ENCODE measurements around the gene CAPN15.

Gene CAPN15

GRCh38 chr16:575354-576196 is 48.1 kb downstream of the CAPN15 start:
- DNase-seq (ENCODE audit: low read depth) = no peak
- H3K4me3 ChIP-seq (ENCODE audit: low read depth, low read length) = no peak overlapping the region
- TF ChIP-seq, protein P1, sequence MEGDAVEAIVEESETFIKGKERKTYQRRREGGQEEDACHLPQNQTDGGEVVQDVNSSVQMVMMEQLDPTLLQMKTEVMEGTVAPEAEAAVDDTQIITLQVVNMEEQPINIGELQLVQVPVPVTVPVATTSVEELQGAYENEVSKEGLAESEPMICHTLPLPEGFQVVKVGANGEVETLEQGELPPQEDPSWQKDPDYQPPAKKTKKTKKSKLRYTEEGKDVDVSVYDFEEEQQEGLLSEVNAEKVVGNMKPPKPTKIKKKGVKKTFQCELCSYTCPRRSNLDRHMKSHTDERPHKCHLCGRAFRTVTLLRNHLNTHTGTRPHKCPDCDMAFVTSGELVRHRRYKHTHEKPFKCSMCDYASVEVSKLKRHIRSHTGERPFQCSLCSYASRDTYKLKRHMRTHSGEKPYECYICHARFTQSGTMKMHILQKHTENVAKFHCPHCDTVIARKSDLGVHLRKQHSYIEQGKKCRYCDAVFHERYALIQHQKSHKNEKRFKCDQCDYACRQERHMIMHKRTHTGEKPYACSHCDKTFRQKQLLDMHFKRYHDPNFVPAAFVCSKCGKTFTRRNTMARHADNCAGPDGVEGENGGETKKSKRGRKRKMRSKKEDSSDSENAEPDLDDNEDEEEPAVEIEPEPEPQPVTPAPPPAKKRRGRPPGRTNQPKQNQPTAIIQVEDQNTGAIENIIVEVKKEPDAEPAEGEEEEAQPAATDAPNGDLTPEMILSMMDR (IDR thresholded peaks at IDR 0.05; ENCODE audit: low read depth, low read length, missing control alignments) = no peak
- in situ Hi-C loops (cut with HindIII; ENCODE audit: low sequenced_read_pairs) = no loop called here

DNA sequence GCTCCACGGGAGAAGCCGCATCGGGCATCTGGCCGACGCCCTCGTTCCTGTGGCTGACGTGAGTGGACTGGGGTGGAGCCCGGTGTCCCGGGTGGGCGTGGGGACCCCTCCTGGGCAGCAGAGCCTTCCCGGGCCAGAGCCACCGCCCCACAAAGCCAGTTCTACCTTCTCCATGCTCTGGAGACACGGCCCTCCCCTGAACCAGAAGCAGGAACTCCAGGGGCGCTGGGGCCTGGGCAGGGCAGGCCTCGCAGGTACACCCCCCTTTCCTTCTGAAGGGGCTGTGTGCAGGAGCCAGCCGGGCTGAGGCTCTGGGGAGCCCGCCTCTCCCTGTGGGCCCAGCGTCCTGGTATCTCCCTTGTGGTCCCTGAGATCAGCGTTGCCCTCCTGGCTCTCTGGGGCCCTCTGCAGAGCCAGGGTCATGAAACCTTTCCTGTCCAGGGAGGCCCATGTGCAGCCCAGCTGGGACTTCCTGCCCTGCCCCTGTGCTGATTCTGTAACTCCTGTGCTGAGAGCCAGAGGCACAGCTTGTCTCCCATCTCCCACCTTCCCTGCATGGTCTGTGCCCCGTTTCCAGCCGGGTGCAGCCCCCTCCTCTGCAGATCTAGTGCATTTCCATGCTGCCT is 48.8 kb downstream of the CAPN15 start:
- no peak overlapping the region for H3K4me3 ChIP-seq (ENCODE audit: low read depth, low read length)
- TF ChIP-seq, protein P1 (IDR thresholded peaks at IDR 0.05; ENCODE audit: low read depth, low read length, missing control alignments) = no peak
- in situ Hi-C loops (cut with HindIII; ENCODE audit: low sequenced_read_pairs) = no loop called here
- DNase-seq (ENCODE audit: low read depth) = no peak

GRCh38 chr16:576823-577201 is 49.3 kb downstream of the CAPN15 start:
- H3K4me3 ChIP-seq (ENCODE audit: low read depth, low read length) = no peak overlapping the region
- DNase-seq (ENCODE audit: low read depth) = no peak
- in situ Hi-C loops (cut with HindIII; ENCODE audit: low sequenced_read_pairs) = no loop called here
- TF ChIP-seq, protein P1 (IDR thresholded peaks at IDR 0.05; ENCODE audit: low read depth, low read length, missing control alignments) = peak; percentile 16

- H3K4me3 ChIP-seq (ENCODE audit: low read depth, low read length) = no peak overlapping the region
- in situ Hi-C loops (cut with HindIII; ENCODE audit: low sequenced_read_pairs) = no loop called here
- TF ChIP-seq, protein P1 (IDR thresholded peaks at IDR 0.05; ENCODE audit: low read depth, low read length, missing control alignments) = no peak
- no peak for DNase-seq (ENCODE audit: low read depth)
These were observed 50.3 kb downstream of the CAPN15 start for GRCh38 chr16:577796-578195.

DNA sequence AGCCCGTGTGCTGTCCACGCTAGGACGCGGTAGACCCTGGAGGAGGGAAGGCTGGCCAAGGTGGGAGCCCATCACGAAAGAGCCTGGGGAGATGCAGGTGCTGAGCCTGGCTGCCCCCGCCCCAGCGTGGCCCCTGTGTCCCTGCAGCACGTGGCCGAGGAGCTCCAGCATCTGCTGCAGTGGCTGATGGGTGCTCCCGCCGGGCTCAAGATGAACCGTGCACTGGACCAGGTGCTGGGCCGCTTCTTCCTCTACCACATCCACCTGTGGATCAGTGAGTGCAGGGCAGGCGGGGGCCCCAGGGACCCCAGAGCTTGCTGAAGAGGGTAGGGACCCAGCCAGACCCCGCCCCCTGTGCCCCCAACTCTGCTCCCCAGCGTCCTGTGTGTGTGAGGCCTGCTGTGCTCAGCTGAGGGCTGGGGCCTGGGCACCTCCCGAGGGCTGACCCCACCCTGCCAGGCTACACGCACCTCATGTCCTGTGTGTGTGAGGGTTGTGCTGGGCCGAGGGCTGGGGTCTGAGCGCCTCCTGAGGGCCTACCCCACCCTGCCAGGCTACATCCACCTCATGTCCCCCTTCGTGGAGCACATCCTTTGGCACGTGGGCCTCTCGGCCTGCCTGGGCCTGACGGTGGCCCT is 50.8 kb downstream of the CAPN15 start:
- no peak overlapping the region for H3K4me3 ChIP-seq (ENCODE audit: low read depth, low read length)
- TF ChIP-seq, protein P1 (IDR thresholded peaks at IDR 0.05; ENCODE audit: low read depth, low read length, missing control alignments) = no peak
- no peak for DNase-seq (ENCODE audit: low read depth)
- in situ Hi-C loops (cut with HindIII; ENCODE audit: low sequenced_read_pairs) = no loop called here

DNA sequence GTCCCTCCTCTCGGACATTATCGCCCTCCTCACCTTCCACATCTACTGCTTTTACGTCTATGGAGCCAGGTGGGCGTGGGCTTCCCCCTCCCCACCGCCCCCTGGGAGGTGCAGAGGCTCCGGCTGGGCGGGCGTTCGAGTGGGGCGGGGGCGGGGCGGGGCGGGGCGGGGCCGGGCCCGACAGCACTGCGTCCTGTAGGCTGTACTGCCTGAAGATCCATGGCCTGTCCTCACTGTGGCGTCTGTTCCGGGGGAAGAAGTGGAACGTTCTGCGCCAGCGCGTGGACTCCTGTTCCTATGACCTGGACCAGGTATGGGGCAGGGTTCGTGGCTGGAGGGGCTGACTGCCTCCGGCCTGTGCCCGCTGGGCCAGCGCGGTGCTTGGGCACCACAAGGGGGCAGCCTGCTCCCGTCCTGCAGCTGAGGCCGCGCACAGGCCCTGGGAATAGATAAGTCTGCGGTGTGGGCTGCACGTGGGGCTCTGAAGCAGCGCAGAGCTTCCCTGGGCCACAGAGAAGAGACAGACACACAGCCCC is 51.4 kb downstream of the CAPN15 start:
- no peak for DNase-seq (ENCODE audit: low read depth)
- TF ChIP-seq, protein P1 (IDR thresholded peaks at IDR 0.05; ENCODE audit: low read depth, low read length, missing control alignments) = peak; percentile 77
- H3K4me3 ChIP-seq (ENCODE audit: low read depth, low read length) = no peak overlapping the region
- in situ Hi-C loops (cut with HindIII; ENCODE audit: low sequenced_read_pairs) = no loop called here
